Smooth muscle cell of the brain vasculature (primary cell): ENCODE results near the gene TRRAP.
"Not testable (repeated sequence)": the region's sequence is repeated elsewhere in the genome, so short reads cannot be mapped to it uniquely, and the experiment has no call there.

Experiments
- DNase-seq: peaks from one replicate; pipeline ENCODE4 v3.0.0-alpha.2; 2012; ENCODE audit warnings: low read depth, low spot score

TRRAP gene

DNA sequence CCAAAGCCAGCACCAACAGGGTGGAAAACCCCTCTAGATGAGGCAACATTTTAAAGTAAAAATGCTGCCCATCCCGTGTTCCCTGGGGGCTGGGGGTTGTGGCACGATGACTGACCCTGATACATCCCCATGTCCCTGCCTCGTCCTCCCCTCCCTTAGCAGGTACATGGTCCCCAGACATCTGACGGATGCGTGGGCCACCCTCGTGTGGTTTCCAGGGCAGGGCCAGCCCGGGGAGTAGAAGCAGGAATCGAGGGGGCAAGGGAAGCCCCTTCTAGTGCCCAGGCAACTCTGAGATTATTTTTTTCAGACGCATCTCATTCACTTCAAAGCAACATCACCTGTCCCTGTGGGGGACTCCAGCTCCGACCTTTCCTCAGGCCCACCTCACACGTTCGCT is 12.0 kb upstream of the TRRAP start:
- no peak for DNase-seq

- DNase-seq, result no peak
Measured at GRCh38 chr7:98866765-98867164, 11.6 kb upstream of the TRRAP start.

GRCh38 chr7:98868450-98868849 is 9.9 kb upstream of the TRRAP start:
- DNase-seq, result no peak

DNA sequence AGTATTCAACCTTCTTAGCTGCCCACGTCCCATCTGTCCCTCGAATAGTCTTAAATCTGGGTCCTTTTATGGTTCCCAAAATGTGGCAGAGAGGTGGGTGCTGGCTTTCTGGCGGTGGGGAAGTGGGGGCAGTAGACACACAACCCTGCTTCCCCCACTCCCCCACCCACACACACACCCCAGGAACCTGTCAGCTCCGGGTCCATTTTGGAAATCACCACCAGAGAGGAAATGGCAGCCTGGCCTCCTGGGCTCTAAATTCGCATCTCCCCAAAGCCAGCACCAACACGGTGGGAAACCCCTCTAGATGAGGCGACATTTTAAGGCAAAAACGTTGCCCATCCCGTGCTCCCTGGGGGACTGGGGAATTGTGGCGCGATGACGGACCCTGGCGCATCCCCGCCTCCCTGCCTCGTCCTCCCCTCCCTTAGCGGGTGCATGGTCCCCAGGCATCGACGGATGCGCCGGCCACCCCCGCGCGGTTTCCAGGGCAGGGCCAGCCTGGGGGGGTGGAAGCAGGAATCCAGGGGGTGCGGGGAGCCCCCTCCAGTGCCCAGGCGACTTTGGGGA is 9.2 kb upstream of the TRRAP start:
- no peak for DNase-seq

GRCh38 chr7:98869597-98870120 is 8.7 kb upstream of the TRRAP start, which contains the start of gene TMEM130:
TSS of gene TMEM130 (minus strand) at chr7:98870014. CDS start at chr7:98869861, 153 bp downstream.
- no peak for DNase-seq

DNA sequence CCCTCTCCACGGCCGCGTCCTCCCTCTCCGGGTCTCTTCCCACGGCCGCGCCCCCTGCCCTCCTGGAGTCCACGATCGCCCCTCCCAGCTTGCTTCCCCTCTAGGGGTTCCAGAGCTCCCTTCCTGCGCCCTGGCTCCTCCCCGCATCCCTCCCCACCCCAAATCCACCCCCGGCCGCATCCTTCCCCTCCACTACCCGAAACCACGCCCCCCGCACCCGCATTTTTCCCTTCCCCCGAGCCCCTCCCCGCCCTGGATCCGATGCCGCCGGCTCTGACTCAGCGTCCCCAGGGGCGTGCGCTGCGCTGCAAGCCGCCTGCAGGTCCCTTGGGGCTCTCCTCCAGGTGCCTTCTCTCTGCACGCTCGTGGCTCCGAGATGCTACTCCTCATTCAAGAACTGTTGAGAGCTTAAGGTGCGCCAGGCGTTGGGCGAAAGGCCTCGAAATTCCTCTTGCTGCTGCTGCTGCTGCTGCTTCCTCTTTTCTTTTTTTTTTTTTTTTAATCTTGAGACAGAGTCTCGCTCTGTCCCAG is 8.1 kb upstream of the TRRAP start:
- DNase-seq, result no peak

DNA sequence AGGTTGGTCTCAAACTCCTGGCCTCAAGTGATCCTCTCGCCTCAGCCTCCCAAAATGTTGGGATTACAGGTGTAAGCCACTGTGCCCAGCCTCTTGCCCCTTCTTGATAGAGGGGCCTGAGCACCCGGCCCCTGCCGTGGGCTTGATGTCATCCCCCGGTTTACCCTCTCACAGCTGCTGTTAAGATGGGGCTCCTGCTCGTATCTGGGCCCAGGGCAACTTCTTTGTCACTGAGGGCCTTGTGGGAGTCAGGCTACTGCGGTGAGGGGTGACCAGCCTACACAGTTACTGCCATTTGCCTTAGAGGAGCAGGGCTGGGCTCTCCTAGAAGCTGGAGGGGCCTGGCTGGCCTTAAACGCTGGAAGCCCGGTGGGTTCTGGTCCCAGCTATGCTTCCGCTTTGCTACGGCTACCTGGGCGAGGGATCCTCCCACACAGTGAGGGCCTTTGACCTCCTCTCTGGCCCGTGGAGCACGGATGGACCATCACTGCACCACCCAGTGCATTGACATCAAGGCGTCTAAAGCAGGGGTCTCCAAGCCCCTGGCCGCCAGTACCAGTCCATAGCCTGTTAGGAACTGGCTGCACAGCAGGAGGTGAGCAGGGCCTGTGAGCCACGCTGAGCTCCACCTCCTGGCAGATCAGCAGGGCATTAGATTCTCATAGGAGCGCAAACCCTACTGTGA is 7.4 kb upstream of the TRRAP start:
- no peak for DNase-seq

GRCh38 chr7:98872328-98872924 is 5.9 kb upstream of the TRRAP start:
- no peak for DNase-seq

DNA sequence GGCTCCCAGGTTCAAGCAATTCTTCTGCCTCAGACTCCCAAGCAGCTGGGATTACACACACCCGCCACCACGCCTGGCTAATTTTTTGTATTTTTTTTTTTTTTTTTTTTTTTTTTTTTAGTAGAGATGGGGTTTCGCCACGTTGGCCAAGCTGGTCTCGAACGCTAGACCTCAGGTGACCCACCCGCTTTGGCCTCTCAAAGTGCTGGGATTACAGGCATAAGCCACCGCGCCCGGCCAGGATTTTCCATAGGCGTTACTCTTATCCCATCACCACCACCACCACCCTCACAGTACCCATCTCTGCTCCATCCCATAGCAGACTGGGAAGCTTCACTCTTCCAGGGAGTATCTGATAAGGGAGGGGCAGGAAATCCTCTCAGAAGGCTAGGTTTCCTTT is 4.7 kb upstream of the TRRAP start:
- not testable (repeated sequence) for DNase-seq

GRCh38 chr7:98874942-98875341 is 3.4 kb upstream of the TRRAP start:
- DNase-seq, result no peak

DNA sequence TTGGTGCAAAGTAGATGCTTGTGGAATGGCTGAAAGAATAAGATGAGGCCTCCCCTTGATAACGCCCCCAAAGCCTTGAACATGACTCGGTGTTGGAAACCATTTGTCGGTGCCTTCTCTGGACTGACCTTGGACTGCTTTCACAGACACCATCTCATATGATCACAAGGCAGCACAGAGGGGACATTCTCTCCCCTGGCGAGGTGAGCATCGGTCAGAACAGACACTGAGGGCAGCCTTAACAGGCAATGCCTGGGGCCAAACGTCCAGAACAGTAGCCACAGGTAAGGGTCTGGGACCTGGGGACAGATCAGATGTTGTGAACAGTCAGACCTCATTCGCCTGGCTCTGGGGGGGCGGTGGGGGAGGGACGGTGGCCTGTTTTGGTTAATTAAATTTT is 2.8 kb upstream of the TRRAP start:
- DNase-seq, result no peak

DNA sequence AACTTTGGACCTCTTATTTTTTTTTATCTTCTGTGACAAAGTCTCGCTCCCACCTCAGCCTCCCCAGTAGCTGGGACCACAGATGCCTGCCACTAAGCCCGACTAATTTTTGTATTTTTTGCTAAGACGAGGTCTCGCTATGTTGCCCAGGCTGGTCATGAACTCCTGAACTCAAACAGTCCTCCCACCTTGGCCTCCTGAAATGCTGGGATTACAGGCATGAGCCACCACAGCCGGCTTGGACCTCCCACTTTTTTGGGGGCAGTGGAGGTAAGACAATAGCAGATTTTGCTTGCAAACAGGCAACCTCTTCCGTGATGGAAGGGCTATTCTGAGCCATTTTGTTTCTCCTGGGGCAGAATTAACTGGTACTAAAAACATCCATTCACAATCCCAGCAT is 1.2 kb upstream of the TRRAP start:
- no peak for DNase-seq

DNA sequence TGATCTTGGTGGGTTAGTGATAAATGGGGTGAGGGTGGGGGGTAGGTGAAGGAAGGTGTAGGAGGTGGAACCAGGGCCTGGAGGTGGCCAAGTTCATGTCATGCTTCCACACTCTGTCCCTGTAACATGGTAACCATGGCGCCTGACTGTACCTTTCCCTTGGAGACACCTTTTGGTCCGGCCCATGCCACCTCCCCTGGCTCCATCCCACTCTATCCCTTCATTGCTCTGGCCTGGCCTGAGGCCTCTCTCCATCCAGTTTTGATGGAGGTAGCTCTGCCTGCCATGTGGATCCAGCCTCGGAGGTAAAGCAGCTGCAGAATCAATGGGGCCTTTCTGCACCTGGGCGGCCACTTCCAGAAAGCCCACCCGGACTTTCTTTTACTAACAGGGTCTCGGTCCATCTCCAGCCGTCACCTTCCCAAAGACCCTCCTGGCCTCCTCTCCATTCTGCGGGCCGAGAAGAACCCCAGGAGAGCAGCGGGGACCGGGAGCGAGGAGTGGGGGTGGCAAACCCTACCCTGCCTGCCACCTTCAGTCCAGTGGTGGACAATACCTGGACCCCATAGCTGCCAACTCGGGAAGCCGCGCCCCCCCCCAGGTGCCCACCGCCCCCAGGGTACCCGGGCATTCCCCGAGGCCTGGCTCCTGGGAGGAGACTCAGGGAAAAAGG is 504 bp upstream of the TRRAP start:
- no peak for DNase-seq

GRCh38 chr7:98879198-98879978 is 1.1 kb downstream of the TRRAP start:
- no peak for DNase-seq

GRCh38 chr7:98879979-98880315 is 1.6 kb downstream of the TRRAP start:
- no peak for DNase-seq

DNA sequence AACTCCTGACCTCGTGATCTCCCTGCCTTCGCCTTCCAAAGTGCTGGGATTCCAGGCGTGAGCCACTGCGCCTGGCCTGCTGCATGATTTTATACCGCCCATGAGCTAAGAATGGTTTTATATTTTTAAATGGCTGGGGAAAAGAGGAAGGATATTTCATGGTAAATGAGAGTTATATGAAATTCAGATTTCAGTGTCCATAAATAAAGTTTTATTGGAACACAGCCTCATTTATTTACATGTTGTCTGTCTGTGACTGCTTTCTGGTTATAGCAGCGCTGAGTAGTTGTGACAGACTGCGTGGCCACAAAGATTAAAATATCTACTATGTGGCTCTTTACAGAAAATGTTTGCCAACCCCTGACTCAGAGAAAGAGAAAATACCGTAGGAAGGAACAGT is 2.2 kb downstream of the TRRAP start:
- no peak for DNase-seq

GRCh38 chr7:98881561-98882315 is 3.4 kb downstream of the TRRAP start:
- DNase-seq, result no peak

GRCh38 chr7:98884416-98884815 is 6.1 kb downstream of the TRRAP start:
- DNase-seq, result no peak

DNA sequence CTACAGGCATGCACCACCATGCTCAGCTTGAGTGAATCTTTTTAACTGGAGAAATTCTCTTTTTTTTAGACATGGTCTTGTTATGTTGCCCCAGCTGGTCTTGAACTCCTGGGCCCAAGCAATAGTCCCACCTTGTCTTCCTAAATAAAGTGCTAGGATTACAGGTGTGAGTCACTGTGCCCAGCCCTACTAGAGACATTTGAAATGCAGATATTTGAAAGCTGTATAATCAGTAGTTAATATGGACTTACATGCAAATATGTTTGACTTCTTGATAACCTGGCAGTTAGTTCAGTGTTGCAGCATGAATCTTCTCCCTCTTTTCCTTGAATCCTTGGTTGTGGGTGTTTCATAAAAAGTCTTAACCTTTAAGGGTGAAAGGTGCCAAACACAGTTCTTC is 8.7 kb downstream of the TRRAP start:
- DNase-seq, result no peak

DNA sequence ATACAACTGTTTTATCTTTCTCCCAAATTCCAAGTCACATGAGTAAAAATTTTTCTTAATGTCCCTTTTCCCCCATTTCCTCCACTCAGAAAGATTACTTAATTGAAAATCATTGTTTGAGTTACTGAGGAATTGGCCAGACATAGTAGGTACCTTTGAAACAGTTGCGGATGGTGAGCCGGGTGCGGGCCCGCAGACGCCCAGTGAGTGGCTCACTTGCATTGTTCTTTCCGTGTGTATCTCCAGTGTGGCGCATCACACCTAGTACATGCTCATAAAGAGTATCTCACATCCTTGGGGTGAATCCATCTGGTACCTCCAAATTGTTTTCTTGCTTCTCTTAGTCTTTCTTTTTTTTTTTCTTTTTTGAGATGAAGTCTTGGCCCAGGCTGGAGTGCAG is 14.3 kb downstream of the TRRAP start:
- DNase-seq, result no peak

DNA sequence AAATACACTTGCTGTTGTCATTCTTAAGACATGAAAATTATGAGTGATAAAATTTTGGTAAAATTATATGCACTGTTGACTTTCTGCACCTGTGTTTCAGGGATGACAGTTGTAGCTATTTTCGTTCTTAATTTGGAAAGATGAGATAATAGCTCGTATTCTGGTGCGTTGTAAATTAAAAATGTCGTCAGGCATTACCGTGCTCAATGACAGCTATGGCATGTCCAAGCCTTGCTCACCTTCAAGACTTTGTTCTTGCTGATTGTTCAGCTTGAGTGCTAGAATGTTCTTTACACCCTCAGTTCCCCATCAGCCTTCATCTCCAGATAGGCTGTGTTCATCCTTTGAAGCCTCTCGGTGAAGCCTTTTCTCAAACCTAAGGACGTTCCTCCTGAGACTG is 21.5 kb downstream of the TRRAP start:
- DNase-seq, result no peak
